DMS153 treated with DMSO at 0.1 percent for 48 hours (cell line): ENCODE measurements around the gene C4orf50.

Experiments
- DNase-seq: peaks from one replicate; lab custom pipeline; 2025; ENCODE audit not compliant: unreplicated experiment; lab: John Stamatoyannopoulos, UW

The C4orf50 gene

DNA sequence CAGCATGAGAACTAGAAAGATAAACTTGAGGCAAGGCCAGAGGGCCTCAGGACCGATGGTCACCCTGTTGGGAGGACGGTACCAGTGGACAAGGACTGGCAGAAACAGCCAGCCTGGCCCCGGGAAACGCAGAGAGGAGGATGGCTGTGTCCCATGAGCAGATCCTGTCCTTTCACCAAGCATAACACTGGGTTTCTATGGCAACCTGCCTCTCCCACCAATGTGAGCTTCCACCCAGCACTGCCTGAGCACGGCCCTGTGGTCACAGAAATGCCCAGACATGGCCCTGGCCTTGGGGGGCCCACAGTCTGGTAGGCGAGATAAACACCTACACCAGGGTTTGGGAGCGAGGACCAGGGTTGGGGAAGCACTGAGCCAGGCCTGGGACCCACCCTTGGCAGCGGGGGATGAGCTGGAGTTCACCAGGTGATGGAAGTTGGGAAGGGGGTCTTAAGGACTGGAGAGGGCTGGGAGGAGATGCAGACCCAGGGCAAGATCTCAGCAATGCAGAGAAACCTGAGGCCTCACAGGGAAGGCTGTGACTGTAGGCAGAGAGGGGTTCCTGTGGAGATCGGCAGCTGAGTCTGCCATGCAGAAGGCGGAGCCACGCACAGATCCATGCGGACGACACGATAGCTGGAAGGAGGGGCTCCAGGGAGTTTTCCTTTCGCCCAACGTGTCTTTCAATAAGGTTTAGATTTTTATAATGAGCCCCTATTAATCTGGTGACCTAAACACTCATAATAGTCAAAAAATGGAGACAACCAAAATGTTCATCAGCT, 92.6 kb downstream of the C4orf50 start:
- no peak for DNase-seq

DNA sequence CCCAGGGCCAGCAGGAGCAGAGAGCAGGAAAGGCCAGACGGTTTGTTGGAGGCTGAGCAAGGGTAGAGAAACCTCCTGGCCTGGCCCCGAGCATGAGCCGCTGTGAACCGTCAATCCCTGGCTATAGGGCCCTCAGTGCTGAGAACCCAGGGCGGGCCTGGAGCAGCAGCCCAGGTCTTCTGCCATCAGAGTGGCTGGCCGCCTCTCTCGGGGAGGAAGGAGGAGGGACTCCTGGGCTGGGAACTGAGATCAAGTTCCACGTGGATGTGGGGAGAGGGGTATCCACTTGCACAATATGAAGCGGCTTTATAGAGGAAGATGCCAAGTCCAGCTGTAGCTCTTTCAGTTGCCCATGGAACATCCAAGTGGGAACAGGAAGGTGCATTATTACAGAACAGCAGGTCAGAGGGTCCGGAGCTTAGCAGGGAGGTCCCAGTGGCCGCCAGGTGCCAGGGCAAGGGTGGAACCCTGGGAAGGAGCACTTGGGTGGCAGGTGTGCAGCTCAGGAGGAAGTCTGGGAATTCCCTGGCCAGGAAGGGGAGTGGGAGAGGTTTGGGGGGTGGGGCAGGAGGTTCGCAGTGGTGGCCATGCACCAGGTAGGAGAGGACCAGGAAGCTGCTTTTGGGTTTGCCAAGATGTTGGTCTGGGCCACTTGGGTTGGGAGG, 93.6 kb downstream of the C4orf50 start:
- DNase-seq = no peak

DNA sequence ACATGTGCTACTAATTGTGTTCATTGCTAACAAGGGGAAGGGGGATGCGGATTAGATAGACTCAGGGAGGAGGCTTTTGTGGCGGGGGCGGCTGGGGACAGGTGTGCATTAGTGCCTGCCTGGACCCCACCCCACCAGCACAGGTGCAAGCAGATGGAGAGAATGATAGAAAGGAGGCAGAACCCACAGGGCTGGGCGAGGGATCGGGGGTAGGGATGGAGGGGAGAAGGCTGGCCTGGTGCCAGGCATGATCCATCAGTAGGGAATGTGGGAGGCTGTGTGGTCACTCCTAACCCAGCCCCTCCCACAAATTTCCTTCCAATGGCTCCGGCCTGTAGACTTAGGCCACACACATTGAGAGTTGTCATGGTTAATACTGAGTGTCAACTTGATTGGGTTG, 94.9 kb downstream of the C4orf50 start:
- DNase-seq = no peak

DNA sequence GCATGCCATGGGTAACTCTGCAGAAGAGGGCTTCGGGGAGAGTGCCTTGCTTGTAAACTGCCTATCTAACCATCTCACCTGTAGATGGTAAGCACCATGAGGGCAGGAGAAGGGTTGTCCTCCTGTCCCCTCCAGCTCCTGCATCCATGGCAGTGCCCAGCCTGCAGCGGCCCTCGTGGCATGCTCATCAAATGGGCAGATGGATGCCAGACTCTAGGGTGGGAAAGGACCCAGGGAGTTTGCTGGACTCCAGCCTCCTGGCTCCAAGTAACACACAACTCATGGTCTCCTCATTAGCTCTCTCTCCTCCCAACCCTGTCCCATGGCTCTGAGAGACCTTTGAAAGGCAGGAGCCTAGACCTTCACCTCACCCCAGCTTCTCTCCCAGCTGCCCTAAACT, 95.7 kb downstream of the C4orf50 start:
- DNase-seq = no peak

DNA sequence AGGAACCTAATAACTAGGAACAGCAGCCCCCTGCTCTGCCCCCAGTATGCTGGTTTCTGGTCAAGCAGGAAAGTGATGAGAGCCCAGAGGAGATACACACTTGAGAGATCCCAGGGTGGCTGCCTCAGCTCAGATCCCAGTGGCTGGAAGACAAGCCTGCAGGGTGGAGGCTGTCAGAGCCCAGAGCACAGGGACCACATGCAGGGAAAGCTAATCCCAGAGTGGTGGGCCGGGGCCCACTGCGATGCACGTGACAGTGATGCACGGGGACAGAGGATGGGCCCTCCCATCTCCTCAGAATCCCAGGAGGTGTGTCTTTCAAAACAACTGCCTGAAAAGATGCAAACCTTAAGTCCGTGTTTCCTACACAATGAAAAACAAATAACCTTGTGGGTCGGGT, 96.2 kb downstream of the C4orf50 start:
- no peak for DNase-seq

DNA sequence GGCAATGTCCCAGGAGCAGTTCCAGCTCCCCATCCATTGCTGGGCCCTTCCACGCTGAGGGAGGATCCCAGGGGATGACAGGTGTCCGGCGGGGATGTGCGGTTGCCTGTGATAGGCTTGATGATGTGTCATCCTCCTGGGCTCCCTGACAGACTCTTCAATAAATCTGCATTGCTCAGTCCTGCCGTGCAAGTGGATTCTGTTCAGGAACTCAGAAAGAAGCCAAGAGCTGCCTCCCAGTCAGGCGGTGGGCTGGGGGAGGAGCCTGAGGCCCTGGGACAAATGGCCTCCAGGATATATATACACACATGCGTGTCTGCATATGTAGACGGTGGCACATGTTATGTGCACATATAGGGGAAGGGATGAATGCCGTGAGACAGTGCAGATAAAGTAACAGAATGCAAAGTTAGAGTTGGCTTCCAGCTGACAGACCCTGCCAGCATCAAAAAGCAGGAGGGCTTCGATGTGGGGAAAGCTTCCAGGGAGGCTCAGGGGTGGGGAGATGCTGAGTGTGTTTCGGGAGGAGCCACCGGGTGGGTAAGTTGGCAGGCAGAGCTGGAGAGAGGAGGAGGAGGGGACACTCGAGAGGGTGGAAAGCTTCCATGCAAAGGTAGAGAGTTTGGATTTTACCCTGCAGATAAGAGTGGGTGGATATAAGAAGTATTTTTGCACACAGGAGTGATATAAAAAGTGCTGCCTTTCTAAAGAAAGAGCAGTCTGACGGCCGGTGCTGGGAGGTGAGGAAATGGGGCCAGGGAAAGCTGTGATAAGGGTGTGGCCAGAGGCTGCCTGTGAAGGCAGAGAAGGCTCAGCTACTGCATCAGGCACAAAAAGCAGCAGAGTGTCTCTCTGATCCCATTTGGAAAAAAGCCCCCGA, 96.9 kb downstream of the C4orf50 start:
- no peak for DNase-seq

DNA sequence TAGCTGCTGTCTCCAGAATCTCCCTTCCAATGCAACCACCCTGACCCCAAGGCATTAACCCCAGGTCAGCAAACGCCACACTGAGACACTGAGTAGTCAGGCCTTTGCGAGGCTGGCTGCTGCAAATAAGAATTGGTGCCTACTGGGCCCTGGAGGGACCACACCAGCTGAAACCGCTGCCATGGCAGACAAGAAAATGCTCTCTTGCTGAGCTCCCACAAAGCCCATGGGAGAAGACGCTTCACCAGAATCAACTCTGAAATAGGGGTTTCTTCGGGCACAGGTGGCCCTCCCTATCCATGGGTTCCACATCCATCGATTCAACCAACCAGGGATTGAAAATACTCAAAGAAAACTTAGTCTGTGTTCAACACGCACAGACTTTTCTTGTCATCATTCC, 98.7 kb downstream of the C4orf50 start:
- DNase-seq = no peak

DNA sequence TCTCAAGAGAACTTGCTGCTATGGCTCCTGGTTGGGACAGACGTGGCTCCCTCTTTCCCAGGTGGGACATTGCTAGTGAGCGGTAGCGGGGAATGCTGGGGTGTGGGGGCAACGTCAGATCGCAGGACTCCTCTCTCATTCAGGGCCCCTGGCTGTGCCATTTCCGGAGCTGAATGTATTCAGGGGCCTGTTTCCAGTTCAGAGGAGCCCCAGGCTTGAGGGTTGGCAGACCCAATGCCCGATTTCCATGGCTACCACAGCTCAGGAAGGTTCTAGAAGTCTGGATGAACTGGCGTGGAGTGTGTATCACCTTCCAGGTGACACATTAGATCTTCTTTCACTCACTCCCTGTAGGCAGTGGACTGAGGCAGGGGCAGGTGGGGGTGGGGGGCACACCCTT, 99.2 kb downstream of the C4orf50 start:
- DNase-seq = no peak

DNA sequence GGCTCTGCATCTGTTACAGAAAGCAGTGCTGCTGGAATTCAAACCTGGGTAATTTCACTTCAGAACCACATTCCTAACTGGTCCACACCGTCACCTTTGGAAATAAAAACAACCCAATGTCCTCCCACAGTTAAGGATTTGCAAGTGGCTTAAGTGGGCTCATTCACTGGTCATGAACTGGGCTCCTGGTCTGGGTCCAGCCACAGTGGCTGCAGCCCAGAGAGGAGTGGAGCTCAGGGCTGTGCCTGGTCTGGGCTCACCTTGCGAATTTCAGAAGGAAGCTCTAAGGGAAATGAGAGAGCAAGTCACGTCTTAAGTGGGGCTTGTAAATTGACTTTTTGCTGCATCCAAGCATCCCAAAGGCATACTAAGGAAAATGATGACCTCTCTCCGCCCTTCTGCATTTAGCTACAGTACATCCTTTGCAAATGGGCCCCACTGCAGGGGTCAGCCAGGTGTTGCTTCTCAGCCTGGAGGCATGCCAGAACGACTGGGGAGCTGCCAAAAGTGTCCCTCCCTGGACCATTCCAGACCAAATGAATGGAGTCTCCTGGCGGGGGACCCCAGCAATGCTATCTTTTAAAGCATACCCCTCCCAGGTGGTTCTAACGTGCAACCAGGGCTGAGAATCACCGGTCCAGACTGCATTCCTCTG, 99.8 kb downstream of the C4orf50 start:
- DNase-seq = no peak

DNA sequence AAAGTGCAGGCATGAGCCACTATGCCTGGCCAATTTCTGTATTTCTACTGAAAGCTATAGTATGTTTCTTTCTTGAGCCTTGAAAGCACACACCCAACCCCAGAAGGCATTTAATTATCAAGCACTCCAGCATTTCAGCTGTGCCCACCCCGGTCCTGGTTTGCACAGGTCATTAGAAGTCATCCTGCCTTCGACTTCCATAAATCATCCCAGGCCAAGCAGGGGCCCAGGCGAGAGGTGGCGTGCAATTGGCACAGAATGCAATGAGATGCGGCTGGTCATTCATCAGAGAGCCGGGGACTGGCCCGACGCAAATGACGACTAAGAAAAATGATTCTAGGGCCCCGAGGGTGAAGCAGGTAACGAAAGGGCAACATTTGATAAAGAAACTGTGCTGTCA, 100.6 kb downstream of the C4orf50 start:
- no peak for DNase-seq

DNA sequence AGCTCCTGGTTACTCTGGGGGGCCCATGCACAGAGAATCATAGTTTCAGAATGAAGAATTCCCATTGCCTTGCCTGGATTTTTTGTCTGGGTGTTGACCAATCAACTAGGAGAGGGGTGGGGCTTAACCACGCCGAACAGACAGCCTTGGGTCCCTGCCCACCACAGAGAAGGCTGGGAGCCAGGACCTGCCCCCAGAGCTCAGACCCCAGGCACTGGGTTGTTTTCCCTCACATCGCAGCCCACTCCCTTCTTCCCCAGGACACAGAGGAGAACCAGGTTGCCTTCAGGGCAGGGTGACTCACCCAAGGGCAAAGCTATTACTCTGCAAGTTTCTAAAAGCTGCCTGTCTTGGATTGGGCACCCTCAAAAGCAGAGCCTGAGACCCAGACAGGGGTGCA, 102.0 kb downstream of the C4orf50 start:
- no peak for DNase-seq

DNA sequence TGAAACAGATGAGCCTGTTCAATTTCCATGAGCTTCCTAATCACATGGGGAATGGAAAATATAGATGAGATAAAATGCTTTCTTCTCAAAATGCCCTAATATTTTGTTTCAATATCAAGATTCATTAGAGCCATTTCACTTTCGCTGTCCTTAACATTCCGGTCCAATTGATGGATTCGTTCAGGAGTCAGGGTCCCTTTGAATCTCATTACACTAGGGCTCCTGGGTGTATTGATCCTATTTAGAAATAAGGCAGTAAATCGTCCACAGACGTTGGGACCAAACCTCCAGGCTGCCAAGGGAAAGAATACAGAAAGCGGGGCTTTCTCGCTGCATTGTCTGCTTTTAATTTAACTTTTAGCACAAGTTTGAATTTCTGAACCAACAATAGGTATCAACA, 104.8 kb downstream of the C4orf50 start:
- no peak for DNase-seq

DNA sequence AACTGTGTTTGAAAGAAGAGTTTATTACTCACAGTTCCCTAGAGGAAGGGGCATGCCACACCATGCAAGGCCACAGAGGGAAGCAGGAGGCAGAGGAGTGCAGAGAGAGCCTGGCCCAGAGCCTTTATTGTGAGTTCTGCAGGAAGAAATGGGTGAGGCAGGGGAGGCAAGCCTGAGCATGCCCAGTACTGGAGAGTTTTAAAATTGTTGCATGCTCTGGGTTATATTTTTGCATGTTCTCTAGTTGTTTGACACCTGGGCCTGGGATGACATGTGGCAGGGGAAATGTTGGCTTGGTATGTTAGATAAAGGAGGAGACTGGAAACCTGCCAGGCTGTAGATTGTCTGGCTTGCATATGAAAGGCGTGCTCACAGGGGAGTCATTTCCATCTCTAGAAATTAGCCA, 105.6 kb downstream of the C4orf50 start:
- no peak for DNase-seq

DNA sequence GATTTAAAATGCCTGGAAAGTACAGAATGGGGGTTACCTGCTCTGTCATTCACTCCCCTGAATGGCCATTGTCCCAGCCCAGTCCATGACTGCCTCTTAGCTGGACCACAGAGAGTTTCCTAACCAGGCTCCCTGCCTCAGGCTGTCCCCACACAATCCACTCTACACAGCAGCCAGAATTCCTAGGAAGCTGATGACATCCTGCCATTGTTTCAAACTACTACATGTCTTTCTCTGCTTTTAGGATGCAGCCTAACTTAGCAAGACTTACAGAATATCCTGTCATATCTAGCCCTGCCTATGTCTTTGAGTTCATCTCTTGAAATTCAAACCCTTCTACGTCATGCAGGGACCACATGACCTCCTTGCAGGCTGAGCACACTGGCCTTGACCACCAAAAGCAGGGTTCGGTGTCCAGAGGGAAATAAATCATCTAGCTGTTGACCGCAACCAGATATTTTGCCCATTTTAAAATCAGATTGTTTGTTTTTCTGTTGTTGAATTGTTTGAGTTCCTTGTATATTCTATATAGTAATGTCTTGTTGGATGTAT, 109.3 kb downstream of the C4orf50 start:
- DNase-seq = no peak

DNA sequence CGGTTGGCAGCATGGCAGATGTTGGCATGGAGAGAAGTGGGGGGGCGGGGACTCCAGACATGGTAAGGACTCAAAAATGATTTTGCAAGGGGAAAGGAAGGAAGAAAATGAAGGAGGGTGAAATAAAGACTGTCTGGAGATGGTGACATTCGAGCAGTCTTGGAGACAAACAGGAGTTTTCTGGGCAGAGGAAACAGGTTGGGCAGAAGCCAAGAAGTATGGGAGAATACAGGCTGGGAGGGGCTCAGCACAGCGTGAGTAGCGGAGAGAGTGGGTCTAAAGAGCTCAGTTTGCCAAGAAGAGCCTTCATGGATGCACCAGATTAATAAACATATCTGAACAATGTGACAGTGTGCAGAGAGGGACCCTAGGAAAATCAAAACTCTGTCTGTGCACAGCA, 112.0 kb downstream of the C4orf50 start:
- no peak for DNase-seq

DNA sequence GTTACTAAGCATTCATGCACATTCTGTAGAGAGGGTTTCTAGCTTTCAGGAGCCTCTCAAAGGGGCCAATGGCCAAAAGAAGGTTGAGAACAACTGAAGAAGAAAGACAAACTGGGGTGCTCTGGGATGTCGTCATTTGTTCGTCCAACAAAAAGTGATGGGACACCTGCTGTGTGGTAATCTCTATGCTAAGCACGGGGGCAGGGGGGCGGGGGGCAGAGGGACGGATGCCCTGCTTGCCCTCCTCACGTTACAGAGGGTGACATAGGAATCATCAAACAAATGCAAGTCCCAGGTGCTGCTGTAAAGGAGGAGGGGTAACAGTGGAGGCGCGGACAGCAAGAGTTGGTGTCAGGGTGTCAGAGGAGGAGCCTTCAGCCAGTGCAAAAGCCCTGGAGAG, 112.5 kb downstream of the C4orf50 start:
- DNase-seq = no peak

DNA sequence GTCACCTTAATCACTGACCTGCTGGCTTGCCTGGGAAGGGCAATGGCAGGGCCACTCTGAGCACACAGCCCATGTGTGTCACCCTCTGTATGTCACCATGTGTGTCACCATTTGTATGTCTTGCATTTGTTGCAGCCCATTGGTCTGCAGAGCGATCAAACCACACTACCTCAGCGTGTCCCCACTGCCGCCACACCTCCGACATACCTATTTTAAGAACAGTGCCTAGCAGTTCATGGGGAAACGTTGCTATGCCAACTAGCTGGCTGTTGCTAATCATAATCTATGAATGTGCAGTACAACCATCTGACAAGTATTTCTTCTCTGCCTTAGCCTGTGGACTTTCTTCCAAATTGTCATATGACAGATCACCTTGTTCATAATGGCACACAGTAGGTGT, 117.4 kb downstream of the C4orf50 start:
- DNase-seq = no peak

DNA sequence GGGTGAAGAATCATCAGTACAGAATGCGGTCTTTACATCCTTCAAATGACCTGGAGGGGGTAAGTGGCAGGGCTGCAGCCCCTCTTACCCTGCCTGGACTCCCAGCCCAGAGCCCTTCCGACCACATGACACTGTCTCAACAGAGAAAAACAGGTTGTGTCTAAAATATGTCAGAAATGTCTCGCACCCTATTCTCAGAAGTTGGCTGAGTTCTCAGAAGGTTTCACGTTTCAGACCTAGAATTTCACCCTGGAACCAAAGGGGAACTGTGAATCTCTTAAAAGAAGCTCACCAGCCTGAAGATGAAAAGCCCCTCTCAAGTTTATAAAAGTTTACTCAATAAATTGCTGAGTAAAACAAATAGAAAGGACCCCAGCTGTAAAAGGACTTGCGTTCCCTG, 118.3 kb downstream of the C4orf50 start:
- no peak for DNase-seq

DNA sequence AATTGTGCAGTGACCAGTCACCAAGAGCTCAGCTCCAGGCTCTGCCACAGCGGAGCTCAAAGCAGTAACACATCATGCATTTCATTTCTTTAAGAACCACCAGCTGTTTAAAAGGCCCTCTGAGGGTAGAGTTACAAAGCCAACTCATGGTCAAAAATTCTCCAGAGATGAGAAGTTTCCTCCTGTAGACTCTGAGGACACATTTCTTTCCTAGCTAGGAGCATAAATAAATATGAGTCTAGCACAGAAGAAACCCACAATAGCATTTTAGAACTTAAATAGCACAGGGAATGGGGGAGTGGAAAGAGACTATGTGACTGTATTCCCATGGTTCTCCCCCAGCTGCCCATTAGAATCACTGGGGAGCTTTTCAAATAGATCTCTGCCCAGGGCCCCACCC, 118.8 kb downstream of the C4orf50 start:
- DNase-seq = no peak

DNA sequence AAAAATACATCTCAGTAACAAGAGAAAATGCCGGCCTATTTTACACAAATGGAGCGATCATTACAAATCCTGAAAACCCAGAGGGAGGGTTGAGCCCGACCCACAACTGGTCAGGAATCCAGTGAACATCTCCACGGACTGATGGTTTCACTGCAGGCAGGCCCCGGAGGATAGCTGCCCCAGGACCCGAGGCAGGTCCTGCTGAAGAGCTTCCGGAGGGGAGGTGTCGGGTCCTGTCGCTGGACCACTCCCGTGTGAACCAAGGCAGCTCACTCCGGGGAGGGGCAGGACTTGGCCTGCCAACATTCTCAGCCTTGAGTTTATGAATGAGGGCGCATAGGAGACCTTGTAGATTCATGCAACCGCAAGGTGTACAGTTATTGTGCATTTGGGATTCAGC, 120.6 kb downstream of the C4orf50 start:
- DNase-seq = no peak

DNA sequence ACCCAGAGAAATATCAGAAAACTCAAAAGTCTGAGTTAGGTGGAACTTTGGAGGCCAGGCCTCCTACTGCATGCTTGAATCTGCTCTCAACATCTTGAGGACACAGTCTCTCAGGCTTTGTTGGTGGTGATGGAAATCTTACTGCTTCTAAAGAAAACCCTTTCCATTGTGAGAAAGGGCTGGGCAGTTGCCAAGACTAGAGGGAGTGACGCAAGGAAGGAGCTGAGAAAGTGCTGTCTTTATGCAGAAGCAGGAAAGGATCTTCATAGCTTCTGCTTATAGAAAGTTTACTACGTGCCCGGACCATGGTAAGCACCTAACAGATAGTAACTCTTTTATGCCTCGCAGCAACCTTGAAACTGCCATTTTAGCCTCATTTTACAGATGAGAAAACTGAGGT, 122.9 kb downstream of the C4orf50 start:
- no peak for DNase-seq
